ENCODE measurements around the gene KRT75.

- no peak for TF ChIP-seq CTCF (IDR thresholded peaks at IDR 0.05; ENCODE audit: borderline replicate concordance, extremely low read depth, low read length, poor library complexity, severe bottlenecking)
- TF ChIP-seq EZH2 (IDR thresholded peaks at IDR 0.05; ENCODE audit: borderline replicate concordance, low read depth, low read length, severe bottlenecking), result no peak
These were observed 39.6 kb upstream of the KRT75 start, which contains the start of gene KRT6C for GRCh38 chr12:52473768-52474167.
